Gastroesophageal sphincter (tissue), 4 donors: ENCODE results near the gene GFOD2. TPM values are rescaled to one million over a fixed set of nuclear protein-coding genes. Genes with fewer than 3 reads are reported as not detected.

ENCODE experiments used
- ATAC-seq: fragments of 150-250 bp; one replicate; pipeline ENCODE4 v1.9.1; 2016; ENCODE audit warnings: mild to moderate bottlenecking, moderate library complexity
- H3K27ac ChIP-seq, 4 donors: fragments of 200-600 bp; sonication (generic) in 3 of 4; 1 replicate in 3 of 4; 2 replicates in 1 of 4; pipeline ENCODE4 v1.5.1; 2016 to 2019
- H3K27me3 ChIP-seq: fragments of 200-600 bp; sonication (generic); one replicate; pipeline ENCODE4 v1.5.1; 2019
- H3K36me3 ChIP-seq, 2 donors: fragments of 200-600 bp; sonication (generic); one replicate each; pipeline ENCODE4 v1.5.1; 2019; ENCODE audit warnings: control low read depth in 1 of 2
- H3K4me1 ChIP-seq, 3 donors: fragments of 200-600 bp; sonication (generic); 1 replicate in 2 of 3; 2 replicates in 1 of 3; pipeline ENCODE4 v1.5.1; 2016 to 2019; ENCODE audit warnings: control low read depth in 2 of 3
- H3K4me3 ChIP-seq, 2 donors: fragments of 200-600 bp; sonication (generic); one replicate each; pipeline ENCODE4 v1.5.1; 2019; ENCODE audit warnings: mild to moderate bottlenecking in 1 of 2, moderate library complexity in 1 of 2
- H3K9me3 ChIP-seq, 3 donors: fragments of 200-600 bp; sonication (generic); one replicate each; pipeline ENCODE4 v1.5.1; 2017 to 2019; ENCODE audit warnings: control low read depth in 2 of 3
- CTCF ChIP-seq, 4 experiments: fragments of 200-600 bp in 2 of 4; fragments of 450-650 bp in 2 of 4; sonication (generic) in 1 of 4; IDR thresholded peaks; one replicate each; pipeline ENCODE4 v1.5.1; 2017 to 2019; ENCODE audit warnings: antibody characterized with exemption in 4 of 4, mild to moderate bottlenecking in 2 of 4, moderate library complexity in 2 of 4
- EP300 ChIP-seq: sonication (generic); formaldehyde crosslinking; IDR thresholded peaks from one replicate; pipeline ENCODE4 v1.6.1; 2017; ENCODE audit warnings: antibody characterized with exemption, mild to moderate bottlenecking
- POLR2A ChIP-seq, 2 donors: fragments of 450-650 bp; IDR thresholded peaks; one replicate each; pipeline ENCODE4 v1.6.1; 2017; ENCODE audit warnings: antibody characterized with exemption in 2 of 2, mild to moderate bottlenecking in 2 of 2, moderate library complexity in 1 of 2
- POLR2AphosphoS5 ChIP-seq: sonication (generic); formaldehyde crosslinking; IDR thresholded peaks from one replicate; pipeline ENCODE4 v1.6.1; 2017; ENCODE audit warnings: antibody characterized with exemption
- WGBS, 2 donors: methylation state at CpG; one replicate each; pipeline ENCODE4 v1.1.5; 2018; ENCODE audit warnings: low coverage in 1 of 2; 5-methylcytosine and 5-hydroxymethylcytosine counted together
- total RNA-seq, 4 donors: library from RNA; depleted of rRNA; stranded (reverse); fragments of >200 nt; gene quantifications; one replicate each; pipeline ENCODE4 v1.1.0, GENCODE V29; 2016

GFOD2 gene
- total RNA-seq, 4 donors from 2014 or later, result 16.3 to 24.9 (median 20.1) TPM

DNA sequence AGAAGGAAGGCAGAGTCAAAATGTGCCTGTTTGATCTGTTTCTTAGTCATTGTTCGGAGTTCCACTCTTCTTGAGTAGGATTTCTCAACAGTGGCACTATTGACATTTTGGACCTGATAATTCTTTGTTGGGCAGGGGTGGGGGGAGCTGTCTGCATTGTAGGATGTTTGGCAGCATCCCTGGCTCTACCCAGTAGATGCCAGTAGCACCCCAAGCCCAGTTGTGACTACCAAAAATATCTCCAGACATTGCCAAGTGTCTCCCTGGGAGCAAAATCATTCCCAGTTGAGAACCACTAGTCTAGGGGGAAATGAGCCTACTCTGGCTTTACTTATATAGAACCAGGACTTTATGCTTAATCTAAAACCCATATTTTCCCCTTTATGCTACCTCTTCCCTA, 1.1 kb upstream of the GFOD2 start:
- Histone ChIP-seq H3K27me3 (no peaks in the 10 kb centered on the region), H3K4me1 (peaks cover 0 to 37% (median 15%) of the 10 kb centered on the region in 3 donors), H3K9me3 (no peaks in the 10 kb centered on the region), H3K27ac (peak overlapping the region in 3 of 4 donors; percentile 79 to 88 (median 86)), H3K36me3 (peaks cover 0 to 25% of the 10 kb centered on the region in 2 donors), H3K4me3 (no peak overlapping the region)
- 17 to 40% methylated on average over 1 of the region's 1 CpG for WGBS, 2 donors
- ATAC-seq, result no peak
- TF ChIP-seq CTCF (IDR thresholded peaks at IDR 0.05) (no peak), POLR2A (IDR thresholded peaks at IDR 0.05) (no peak), EP300 (no peak), POLR2AphosphoS5 (no peak)

DNA sequence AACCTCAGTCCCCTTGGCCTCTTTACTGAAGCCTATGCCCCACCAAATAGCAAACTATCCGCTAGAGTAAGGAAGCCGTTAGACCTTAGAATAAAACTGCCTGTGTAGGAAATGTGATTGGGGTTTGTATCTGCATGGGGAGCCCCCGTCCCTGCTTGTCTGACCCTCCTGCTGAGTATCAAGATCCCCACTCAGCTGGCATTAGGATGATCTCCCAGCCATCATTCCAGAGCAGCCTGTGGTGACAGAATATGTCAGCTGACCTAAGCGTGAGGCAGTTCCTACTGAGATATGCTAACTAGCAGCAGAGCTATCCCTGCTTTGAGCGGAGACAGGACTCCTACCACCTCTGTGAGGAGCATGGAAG, 645 bp upstream of the GFOD2 start:
- H3K4me3 ChIP-seq, result peak overlapping the region; percentile 84 to 92
- no peak for TF ChIP-seq POLR2AphosphoS5
- no peak for TF ChIP-seq CTCF (IDR thresholded peaks at IDR 0.05)
- no peak for TF ChIP-seq POLR2A (IDR thresholded peaks at IDR 0.05)
- TF ChIP-seq EP300, result no peak
- no peaks in the 10 kb centered on the region for H3K9me3 ChIP-seq
- peak overlapping the region; percentile 62 to 88 (median 82) for H3K27ac ChIP-seq
- H3K27me3 ChIP-seq, result no peaks in the 10 kb centered on the region
- WGBS, 2 donors, result 4 to 16% methylated on average over 2 to 4 of the region's 5 CpGs
- ATAC-seq, result peak; percentile 60
- H3K4me1 ChIP-seq, result peaks cover 0 to 37% (median 15%) of the 10 kb centered on the region in 3 donors
- H3K36me3 ChIP-seq, result peaks cover 0 to 21% of the 10 kb centered on the region in 2 donors

DNA sequence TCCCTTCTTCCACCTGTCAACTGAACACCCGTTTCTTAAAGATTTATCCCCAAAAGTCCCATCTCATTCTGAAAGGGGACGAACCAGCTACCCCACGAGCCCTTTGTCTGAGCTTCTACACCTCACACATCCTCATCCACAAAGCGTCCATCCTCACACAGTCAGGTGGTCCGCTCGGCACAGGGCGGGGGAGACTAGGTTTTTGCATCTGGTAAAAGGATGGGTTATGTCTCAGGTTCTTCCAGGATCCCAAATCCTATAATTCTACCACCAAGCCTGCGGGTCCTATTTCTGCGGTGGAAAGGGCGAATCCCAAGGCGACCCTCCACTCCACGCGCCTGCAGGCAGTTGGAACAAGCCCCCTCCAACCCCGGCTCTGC, 458 bp downstream of the GFOD2 start:
- H3K4me3 ChIP-seq, result peak overlapping the region; percentile 84 to 92
- H3K9me3 ChIP-seq, result no peaks in the 10 kb centered on the region
- H3K27me3 ChIP-seq, result no peaks in the 10 kb centered on the region
- peaks cover 0 to 37% (median 15%) of the 10 kb centered on the region in 3 donors for H3K4me1 ChIP-seq
- peaks cover 0 to 9% of the 10 kb centered on the region in 2 donors for H3K36me3 ChIP-seq
- H3K27ac ChIP-seq, result peak overlapping the region in 3 of 4 donors; percentile 79 to 88 (median 86)
- TF ChIP-seq POLR2AphosphoS5, result no peak
- TF ChIP-seq CTCF (IDR thresholded peaks at IDR 0.05), result no peak
- no peak for TF ChIP-seq EP300
- TF ChIP-seq POLR2A (IDR thresholded peaks at IDR 0.05), result no peak
- ATAC-seq, result no peak
- WGBS, 2 donors, result 0 to 7% methylated on average over 3 to 8 of the region's 14 CpGs

GRCh38 chr16:67716097-67716496, 3.0 kb downstream of the GFOD2 start:
- H3K27ac ChIP-seq, result no peak overlapping the region
- no peaks in the 10 kb centered on the region for H3K36me3 ChIP-seq
- 92 to 95% methylated on average over 2 of the region's 2 CpGs for WGBS, 2 donors
- no peak for TF ChIP-seq EP300
- no peak for TF ChIP-seq POLR2AphosphoS5
- no peak for TF ChIP-seq POLR2A (IDR thresholded peaks at IDR 0.05)
- no peak for TF ChIP-seq CTCF (IDR thresholded peaks at IDR 0.05)
- H3K4me1 ChIP-seq, result peaks cover 0 to 37% (median 15%) of the 10 kb centered on the region in 3 donors
- no peaks in the 10 kb centered on the region for H3K27me3 ChIP-seq
- no peak overlapping the region for H3K4me3 ChIP-seq
- no peaks in the 10 kb centered on the region for H3K9me3 ChIP-seq
- ATAC-seq, result no peak

- H3K27ac ChIP-seq, result no peak overlapping the region
- 56 to 80% methylated on average over 1 of the region's 1 CpG for WGBS, 2 donors
Observed at GRCh38 chr16:67714522-67714921, 4.6 kb downstream of the GFOD2 start.

More at GRCh38 chr16:67714522-67714921, 4.6 kb downstream of the GFOD2 start:
- peaks cover 0 to 27% (median 8%) of the 10 kb centered on the region in 3 donors for H3K4me1 ChIP-seq
- no peaks in the 10 kb centered on the region for H3K9me3 ChIP-seq
- TF ChIP-seq CTCF (IDR thresholded peaks at IDR 0.05) (no peak), EP300 (no peak), POLR2AphosphoS5 (no peak), POLR2A (IDR thresholded peaks at IDR 0.05) (no peak)
- no peak for ATAC-seq
- no peak overlapping the region for H3K4me3 ChIP-seq
- H3K36me3 ChIP-seq, result no peaks in the 10 kb centered on the region
- H3K27me3 ChIP-seq, result no peaks in the 10 kb centered on the region
